NCI-H2227 (cell line): ENCODE results near the gene CFL2.

Source experiments
- DNase-seq: peaks from one replicate; lab custom pipeline; 2025; ENCODE audit not compliant: unreplicated experiment; lab: John Stamatoyannopoulos, UW

CFL2 gene

GRCh38 chr14:34676516-34677211 lies 37.7 kb downstream of the CFL2 start:
- DNase-seq: no peak

GRCh38 chr14:34673702-34674101 lies 40.7 kb downstream of the CFL2 start:
- no peak for DNase-seq

- no peak for DNase-seq
These were observed 42.7 kb downstream of the CFL2 start for GRCh38 chr14:34671716-34672115.

GRCh38 chr14:34668111-34668510 lies 46.3 kb downstream of the CFL2 start:
- no peak for DNase-seq

GRCh38 chr14:34667007-34667406 lies 47.4 kb downstream of the CFL2 start:
- no peak for DNase-seq

GRCh38 chr14:34665785-34666435 lies 48.5 kb downstream of the CFL2 start:
- DNase-seq: no peak

- no peak for DNase-seq
These were observed 51.8 kb downstream of the CFL2 start for GRCh38 chr14:34662561-34663088.

GRCh38 chr14:34660796-34661195 lies 53.6 kb downstream of the CFL2 start:
- DNase-seq: no peak
